Measurements from ENCODE around the gene CNIH2.

Gene CNIH2

DNA sequence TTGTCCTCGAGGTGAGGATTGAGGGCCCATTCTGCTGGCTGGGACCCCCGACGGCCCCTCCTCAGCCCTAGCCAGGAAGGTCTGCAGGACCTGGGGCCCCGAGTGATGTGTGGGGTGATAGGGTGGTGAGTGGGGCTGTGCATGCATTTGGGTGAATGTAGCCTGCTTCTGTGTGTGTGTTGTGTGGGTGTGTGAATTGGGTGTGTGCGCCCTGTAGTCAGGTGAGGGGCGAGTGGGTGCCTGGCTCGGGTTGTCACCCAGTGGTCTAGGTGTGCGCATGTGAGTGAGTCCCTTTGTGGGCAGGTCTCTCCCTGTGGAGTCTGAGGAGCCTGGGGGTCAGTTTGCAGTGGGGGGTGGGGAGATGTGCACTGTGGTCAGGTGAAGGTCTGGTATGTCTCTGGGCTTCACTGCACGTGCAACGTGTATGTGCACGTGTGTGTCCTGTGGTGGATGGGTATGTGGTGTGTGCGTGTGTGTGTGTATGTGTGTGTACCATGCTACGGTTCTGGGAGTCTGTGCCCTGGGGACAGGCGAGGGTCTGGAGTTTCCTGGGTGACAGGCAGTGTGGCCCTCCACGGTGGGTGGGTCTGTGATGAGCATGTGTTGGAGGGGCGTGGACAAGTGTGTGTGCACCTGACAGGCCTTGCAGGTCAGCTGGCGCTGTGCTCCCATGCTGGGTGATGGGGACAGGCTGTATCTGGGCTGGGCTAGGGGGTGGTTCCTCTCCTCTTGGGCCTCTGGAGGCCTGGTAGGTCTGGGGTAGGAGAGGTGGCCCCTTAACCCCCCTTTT is 14.8 kb downstream of the CNIH2 start (continued):
- TF ChIP-seq, protein P1, sequence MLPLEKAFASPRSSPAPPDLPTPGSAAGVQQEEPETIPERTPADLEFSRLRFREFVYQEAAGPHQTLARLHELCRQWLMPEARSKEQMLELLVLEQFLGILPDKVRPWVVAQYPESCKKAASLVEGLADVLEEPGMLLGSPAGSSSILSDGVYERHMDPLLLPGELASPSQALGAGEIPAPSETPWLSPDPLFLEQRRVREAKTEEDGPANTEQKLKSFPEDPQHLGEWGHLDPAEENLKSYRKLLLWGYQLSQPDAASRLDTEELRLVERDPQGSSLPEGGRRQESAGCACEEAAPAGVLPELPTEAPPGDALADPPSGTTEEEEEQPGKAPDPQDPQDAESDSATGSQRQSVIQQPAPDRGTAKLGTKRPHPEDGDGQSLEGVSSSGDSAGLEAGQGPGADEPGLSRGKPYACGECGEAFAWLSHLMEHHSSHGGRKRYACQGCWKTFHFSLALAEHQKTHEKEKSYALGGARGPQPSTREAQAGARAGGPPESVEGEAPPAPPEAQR (tag by site-specific recombination; IDR thresholded peaks at IDR 0.05) = no peak
- TF ChIP-seq ZSCAN23 (tag by site-specific recombination; IDR thresholded peaks at IDR 0.05) (no peak), GLIS1 (tag by site-specific recombination; IDR thresholded peaks at IDR 0.05) (peak; percentile 19; the same call in 1 of the 2 replicates), ZNF623 (tag by site-specific recombination; IDR thresholded peaks at IDR 0.05) (no peak), SP7 (tag by site-specific recombination; IDR thresholded peaks at IDR 0.05) (no peak), ZFP37 (tag by site-specific recombination; IDR thresholded peaks at IDR 0.05) (no peak), ZNF768 (tag by site-specific recombination; IDR thresholded peaks at IDR 0.05) (no peak), PRDM1 (tag by site-specific recombination; IDR thresholded peaks at IDR 0.05) (no peak), SP2 (tag by site-specific recombination; IDR thresholded peaks at IDR 0.05) (peak; percentile 21; the same call in 1 of the 2 replicates), ZNF544 (tag by site-specific recombination; IDR thresholded peaks at IDR 0.05) (no peak), ZNF138 (tag by site-specific recombination; IDR thresholded peaks at IDR 0.05; ENCODE audit: borderline replicate concordance) (no peak), HOXC10 (CRISPR knock-in tag; IDR thresholded peaks at IDR 0.05) (no peak)
- TF ChIP-seq, protein P2, sequence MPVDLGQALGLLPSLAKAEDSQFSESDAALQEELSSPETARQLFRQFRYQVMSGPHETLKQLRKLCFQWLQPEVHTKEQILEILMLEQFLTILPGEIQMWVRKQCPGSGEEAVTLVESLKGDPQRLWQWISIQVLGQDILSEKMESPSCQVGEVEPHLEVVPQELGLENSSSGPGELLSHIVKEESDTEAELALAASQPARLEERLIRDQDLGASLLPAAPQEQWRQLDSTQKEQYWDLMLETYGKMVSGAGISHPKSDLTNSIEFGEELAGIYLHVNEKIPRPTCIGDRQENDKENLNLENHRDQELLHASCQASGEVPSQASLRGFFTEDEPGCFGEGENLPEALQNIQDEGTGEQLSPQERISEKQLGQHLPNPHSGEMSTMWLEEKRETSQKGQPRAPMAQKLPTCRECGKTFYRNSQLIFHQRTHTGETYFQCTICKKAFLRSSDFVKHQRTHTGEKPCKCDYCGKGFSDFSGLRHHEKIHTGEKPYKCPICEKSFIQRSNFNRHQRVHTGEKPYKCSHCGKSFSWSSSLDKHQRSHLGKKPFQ (tag by site-specific recombination; IDR thresholded peaks at IDR 0.05) = peak; percentile 91
- TF ChIP-seq, protein P3, sequence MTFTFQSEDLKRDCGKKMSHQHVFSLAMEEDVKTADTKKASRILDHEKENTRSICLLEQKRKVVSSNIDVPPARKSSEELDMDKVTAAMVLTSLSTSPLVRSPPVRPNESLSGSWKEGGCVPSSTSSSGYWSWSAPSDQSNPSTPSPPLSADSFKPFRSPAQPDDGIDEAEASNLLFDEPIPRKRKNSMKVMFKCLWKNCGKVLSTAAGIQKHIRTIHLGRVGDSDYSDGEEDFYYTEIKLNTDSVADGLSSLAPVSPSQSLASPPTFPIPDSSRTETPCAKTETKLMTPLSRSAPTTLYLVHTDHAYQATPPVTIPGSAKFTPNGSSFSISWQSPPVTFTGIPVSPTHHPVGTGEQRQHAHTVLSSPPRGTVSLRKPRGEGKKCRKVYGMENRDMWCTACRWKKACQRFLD (tag by site-specific recombination; IDR thresholded peaks at IDR 0.05) = no peak
- TF ChIP-seq, protein P4, sequence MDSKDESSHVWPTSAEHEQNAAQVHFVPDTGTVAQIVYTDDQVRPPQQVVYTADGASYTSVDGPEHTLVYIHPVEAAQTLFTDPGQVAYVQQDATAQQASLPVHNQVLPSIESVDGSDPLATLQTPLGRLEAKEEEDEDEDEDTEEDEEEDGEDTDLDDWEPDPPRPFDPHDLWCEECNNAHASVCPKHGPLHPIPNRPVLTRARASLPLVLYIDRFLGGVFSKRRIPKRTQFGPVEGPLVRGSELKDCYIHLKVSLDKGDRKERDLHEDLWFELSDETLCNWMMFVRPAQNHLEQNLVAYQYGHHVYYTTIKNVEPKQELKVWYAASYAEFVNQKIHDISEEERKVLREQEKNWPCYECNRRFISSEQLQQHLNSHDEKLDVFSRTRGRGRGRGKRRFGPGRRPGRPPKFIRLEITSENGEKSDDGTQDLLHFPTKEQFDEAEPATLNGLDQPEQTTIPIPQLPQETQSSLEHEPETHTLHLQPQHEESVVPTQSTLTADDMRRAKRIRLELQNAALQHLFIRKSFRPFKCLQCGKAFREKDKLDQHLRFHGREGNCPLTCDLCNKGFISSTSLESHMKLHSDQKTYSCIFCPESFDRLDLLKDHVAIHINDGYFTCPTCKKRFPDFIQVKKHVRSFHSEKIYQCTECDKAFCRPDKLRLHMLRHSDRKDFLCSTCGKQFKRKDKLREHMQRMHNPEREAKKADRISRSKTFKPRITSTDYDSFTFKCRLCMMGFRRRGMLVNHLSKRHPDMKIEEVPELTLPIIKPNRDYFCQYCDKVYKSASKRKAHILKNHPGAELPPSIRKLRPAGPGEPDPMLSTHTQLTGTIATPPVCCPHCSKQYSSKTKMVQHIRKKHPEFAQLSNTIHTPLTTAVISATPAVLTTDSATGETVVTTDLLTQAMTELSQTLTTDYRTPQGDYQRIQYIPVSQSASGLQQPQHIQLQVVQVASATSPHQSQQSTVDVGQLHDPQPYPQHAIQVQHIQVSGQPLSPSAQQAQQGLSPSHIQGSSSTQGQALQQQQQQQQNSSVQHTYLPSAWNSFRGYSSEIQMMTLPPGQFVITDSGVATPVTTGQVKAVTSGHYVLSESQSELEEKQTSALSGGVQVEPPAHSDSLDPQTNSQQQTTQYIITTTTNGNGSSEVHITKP (tag by site-specific recombination; IDR thresholded peaks at IDR 0.05) = no peak
- TF ChIP-seq, protein P5, sequence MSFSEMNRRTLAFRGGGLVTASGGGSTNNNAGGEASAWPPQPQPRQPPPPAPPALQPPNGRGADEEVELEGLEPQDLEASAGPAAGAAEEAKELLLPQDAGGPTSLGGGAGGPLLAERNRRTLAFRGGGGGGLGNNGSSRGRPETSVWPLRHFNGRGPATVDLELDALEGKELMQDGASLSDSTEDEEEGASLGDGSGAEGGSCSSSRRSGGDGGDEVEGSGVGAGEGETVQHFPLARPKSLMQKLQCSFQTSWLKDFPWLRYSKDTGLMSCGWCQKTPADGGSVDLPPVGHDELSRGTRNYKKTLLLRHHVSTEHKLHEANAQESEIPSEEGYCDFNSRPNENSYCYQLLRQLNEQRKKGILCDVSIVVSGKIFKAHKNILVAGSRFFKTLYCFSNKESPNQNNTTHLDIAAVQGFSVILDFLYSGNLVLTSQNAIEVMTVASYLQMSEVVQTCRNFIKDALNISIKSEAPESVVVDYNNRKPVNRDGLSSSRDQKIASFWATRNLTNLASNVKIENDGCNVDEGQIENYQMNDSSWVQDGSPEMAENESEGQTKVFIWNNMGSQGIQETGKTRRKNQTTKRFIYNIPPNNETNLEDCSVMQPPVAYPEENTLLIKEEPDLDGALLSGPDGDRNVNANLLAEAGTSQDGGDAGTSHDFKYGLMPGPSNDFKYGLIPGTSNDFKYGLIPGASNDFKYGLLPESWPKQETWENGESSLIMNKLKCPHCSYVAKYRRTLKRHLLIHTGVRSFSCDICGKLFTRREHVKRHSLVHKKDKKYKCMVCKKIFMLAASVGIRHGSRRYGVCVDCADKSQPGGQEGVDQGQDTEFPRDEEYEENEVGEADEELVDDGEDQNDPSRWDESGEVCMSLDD (tag by site-specific recombination; IDR thresholded peaks at IDR 0.05) = no peak
- TF ChIP-seq, protein P6, sequence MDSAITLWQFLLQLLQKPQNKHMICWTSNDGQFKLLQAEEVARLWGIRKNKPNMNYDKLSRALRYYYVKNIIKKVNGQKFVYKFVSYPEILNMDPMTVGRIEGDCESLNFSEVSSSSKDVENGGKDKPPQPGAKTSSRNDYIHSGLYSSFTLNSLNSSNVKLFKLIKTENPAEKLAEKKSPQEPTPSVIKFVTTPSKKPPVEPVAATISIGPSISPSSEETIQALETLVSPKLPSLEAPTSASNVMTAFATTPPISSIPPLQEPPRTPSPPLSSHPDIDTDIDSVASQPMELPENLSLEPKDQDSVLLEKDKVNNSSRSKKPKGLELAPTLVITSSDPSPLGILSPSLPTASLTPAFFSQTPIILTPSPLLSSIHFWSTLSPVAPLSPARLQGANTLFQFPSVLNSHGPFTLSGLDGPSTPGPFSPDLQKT (IDR thresholded peaks at IDR 0.05; ENCODE audit: borderline replicate concordance, low read depth, low read length) = no peak
